IPS-15b (cell line): ENCODE data around the gene CNOT2.

Source experiments
- H3K27me3 ChIP-seq: one replicate; pipeline ENCODE4 v1.6.1; 2013; ENCODE audit warnings: low read length; ENCODE audit not compliant: control insufficient read depth, insufficient read depth
- H3K36me3 ChIP-seq: one replicate; pipeline ENCODE4 v1.6.1; 2013; ENCODE audit warnings: low read length; ENCODE audit not compliant: control insufficient read depth, insufficient read depth
- H3K4me1 ChIP-seq: one replicate; pipeline ENCODE4 v1.6.1; 2013; ENCODE audit warnings: mild to moderate bottlenecking, low read length; ENCODE audit not compliant: control insufficient read depth, insufficient read depth
- H3K4me3 ChIP-seq: one replicate; pipeline ENCODE4 v1.5.1; 2013; ENCODE audit warnings: low read depth, low read length
- H3K9ac ChIP-seq: one replicate; pipeline ENCODE4 v1.6.1; 2013; ENCODE audit warnings: low read depth, mild to moderate bottlenecking, low read length
- H3K9me3 ChIP-seq: one replicate; pipeline ENCODE4 v1.6.1; 2013; ENCODE audit warnings: mild to moderate bottlenecking, low read length; ENCODE audit not compliant: control insufficient read depth, insufficient read depth

Gene CNOT2

DNA sequence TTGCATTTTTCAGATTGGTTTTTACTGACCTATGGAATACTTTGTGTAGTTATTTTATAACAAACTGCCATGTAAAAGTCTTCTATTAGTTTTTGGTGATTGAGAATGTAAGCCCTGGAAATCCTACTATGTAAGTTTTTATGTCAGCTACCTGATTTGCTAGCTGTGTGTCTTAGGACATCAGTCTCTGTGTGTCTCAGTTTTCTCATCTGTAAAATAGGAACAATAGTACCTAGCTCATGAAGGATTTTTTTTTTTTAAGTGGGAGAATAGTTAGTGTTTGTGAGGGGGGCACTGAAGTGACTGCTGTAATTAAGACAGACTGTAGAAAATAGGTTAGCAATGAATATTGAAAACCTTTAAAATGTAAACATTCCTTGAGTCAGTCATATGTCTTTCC lies 70.9 kb downstream of the CNOT2 start:
- no peak overlapping the region for H3K9ac ChIP-seq
- no peak overlapping the region for H3K4me3 ChIP-seq
- no peaks in the 10 kb centered on the region for H3K27me3 ChIP-seq
- no peaks in the 10 kb centered on the region for H3K9me3 ChIP-seq
- no peaks in the 10 kb centered on the region for H3K36me3 ChIP-seq
- H3K4me1 ChIP-seq = no peaks in the 10 kb centered on the region

DNA sequence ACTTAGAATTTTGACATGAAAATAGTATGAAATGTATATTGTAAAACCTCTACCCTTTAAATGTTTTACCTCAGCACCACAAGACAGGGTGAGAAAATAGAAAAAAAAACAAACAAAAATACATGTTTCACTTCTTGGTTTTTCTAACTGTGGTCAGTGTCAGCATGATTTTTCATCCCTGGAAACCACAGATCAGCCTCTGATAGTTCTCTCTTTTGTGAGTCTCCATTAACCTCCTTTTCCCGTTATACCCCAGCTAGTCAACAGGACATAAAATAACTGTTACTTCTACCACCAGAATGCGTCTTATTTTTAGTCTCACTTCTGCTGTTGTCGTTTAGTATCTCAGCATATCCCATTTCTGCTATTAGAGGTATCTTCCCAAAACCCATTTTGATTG lies 74.5 kb downstream of the CNOT2 start:
- no peaks in the 10 kb centered on the region for H3K9me3 ChIP-seq
- H3K4me1 ChIP-seq = no peaks in the 10 kb centered on the region
- H3K4me3 ChIP-seq = no peak overlapping the region
- H3K9ac ChIP-seq = no peak overlapping the region
- H3K27me3 ChIP-seq = no peaks in the 10 kb centered on the region
- no peaks in the 10 kb centered on the region for H3K36me3 ChIP-seq

DNA sequence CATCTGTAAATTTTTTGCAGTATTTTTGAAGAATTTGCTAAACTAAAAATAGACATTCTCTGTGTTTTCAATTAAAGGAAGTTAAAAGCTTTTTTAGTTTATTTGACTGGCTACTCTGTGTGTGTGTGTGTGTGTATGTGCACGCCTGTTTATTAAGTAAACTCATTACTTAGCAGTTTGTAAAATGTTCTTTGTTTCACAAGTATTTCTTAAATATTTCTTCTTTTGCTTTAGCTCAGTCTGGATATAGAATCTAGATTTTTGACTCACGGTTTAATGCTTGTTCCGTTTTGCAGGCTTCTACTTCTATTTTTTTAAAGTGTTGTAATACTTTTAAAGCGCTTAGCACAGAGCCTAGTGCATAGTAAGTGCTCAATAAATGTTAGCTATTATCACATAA lies 76.4 kb downstream of the CNOT2 start:
- H3K27me3 ChIP-seq = no peaks in the 10 kb centered on the region
- H3K9me3 ChIP-seq = no peaks in the 10 kb centered on the region
- H3K4me1 ChIP-seq = no peaks in the 10 kb centered on the region
- no peak overlapping the region for H3K9ac ChIP-seq
- no peaks in the 10 kb centered on the region for H3K36me3 ChIP-seq
- no peak overlapping the region for H3K4me3 ChIP-seq

DNA sequence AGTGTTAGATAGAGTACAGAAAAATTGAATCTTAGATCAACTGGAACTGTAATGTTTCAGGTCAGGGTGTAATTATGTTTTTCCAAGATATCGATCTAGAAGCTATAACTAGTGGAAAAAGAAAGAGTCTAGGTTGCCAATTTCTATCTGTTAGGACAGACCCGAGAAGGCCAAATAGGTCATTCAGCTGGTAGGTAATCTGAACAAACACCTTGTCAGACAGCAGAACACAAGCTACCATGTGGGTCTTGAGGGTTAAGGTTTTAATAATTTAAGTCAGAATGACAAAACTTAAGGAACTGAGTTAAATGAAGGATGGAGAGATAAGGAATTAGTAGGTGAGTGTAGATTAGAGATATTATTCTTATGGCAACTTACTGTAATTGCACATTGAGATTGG lies 78.0 kb downstream of the CNOT2 start:
- no peaks in the 10 kb centered on the region for H3K36me3 ChIP-seq
- H3K4me3 ChIP-seq = no peak overlapping the region
- no peak overlapping the region for H3K9ac ChIP-seq
- no peaks in the 10 kb centered on the region for H3K9me3 ChIP-seq
- no peaks in the 10 kb centered on the region for H3K4me1 ChIP-seq
- H3K27me3 ChIP-seq = no peaks in the 10 kb centered on the region

DNA sequence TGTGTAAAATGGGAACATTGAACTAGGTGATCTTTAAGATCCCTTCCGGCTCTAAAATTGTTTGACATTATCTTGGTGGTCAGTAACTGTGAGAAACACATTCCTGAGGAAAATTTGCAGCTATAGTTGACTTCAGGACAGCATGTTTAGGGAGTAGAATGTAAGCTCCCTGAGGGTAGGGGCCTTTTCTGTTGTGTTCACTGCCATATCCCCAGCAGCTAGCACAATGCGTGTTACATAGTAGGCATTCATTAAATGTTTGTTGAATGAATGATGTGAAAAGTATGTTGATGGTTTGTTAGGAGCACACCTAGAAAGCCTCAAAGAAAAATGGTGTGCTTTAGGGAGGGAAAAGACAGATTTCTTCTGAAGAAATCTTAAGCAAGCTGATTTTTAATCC lies 84.3 kb downstream of the CNOT2 start:
- H3K9ac ChIP-seq = no peak overlapping the region
- no peaks in the 10 kb centered on the region for H3K36me3 ChIP-seq

DNA sequence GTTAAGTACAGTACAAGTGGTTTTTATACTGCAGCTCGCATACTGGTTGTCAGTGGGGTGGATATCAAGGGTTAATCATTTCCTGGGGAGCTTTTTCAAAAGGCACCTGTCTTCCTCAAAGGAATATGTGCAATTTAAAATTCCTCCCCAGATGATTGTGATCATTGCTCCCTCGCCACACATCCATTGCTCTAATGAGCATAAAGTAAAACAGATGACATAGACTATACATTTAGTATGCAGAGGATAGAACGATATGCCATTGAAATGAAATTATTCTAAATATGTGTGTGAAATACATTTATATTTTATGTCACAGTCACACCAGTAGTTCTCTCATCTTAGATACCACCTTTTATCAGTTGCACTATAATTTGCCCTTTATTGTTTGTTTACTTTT lies 86.5 kb downstream of the CNOT2 start:
- H3K27me3 ChIP-seq = no peaks in the 10 kb centered on the region
- H3K4me1 ChIP-seq = peaks cover 4% of the 10 kb centered on the region
- no peaks in the 10 kb centered on the region for H3K9me3 ChIP-seq
- H3K4me3 ChIP-seq = no peak overlapping the region
- H3K9ac ChIP-seq = no peak overlapping the region
- H3K36me3 ChIP-seq = no peaks in the 10 kb centered on the region

More for the DNA sequence above, 84.3 kb downstream of the CNOT2 start:
- peaks cover 2% of the 10 kb centered on the region for H3K4me1 ChIP-seq
- H3K9me3 ChIP-seq = no peaks in the 10 kb centered on the region
- no peak overlapping the region for H3K4me3 ChIP-seq
- H3K27me3 ChIP-seq = no peaks in the 10 kb centered on the region

DNA sequence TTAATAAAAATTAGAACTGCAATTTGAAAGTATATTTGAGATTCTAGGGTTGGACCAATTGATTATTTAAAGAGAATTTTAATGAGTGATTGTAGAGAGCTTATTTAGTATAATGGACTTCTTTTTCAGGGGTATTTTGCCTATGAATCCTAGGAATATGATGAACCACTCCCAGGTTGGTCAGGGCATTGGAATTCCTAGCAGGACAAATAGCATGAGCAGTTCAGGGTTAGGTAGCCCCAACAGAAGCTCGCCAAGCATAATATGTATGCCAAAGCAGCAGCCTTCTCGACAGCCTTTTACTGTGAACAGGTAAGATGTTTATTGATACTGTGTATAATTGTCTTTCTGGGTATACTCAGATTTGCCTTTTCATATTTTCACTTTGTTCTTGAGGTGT lies 86.9 kb downstream of the CNOT2 start:
- H3K9ac ChIP-seq = no peak overlapping the region
- H3K36me3 ChIP-seq = no peaks in the 10 kb centered on the region
- H3K4me1 ChIP-seq = peaks cover 8% of the 10 kb centered on the region
- H3K27me3 ChIP-seq = no peaks in the 10 kb centered on the region
- no peak overlapping the region for H3K4me3 ChIP-seq
- no peaks in the 10 kb centered on the region for H3K9me3 ChIP-seq

DNA sequence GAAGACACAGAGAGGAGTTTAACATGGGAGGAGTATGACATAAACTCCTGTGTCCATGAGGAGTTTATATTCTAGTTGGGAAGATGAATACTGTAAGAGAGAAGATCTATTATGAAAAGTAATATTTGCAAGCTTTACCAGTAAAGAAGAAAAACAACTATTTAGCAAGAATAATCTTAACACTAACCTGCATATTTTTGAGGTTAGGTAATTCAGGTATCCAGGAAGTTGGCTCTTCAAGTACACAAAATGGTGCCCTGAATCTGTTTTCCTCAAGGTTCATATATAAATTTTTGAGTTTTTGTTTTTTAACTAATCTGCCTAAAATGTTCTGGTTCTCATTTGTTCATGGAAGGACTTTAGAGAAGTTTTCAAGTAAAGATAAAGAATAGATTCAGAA lies 89.0 kb downstream of the CNOT2 start:
- no peak overlapping the region for H3K9ac ChIP-seq
- H3K27me3 ChIP-seq = no peaks in the 10 kb centered on the region
- no peak overlapping the region for H3K4me3 ChIP-seq
- no peaks in the 10 kb centered on the region for H3K9me3 ChIP-seq
- H3K4me1 ChIP-seq = peaks cover 8% of the 10 kb centered on the region
- H3K36me3 ChIP-seq = no peaks in the 10 kb centered on the region

DNA sequence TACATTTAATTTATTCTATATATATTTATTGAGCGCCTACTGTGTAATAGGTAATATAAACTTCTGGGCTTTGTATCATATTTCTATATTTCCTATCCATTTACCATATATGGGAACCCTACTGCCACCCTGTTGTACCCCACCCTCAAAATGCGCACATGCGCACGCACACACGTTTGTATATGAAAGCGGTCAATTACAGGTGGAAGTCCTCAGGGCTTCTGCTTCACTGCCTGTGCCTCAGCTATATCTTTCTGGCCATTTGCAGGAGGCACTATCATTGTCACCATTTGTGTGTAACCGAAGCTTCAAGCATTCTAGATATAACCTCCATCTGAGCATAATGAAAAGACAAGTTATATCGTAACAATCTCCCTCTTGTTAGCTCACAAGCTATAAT lies 91.5 kb downstream of the CNOT2 start:
- H3K4me1 ChIP-seq = peaks cover 5% of the 10 kb centered on the region
- H3K36me3 ChIP-seq = peaks cover 7% of the 10 kb centered on the region
- H3K9me3 ChIP-seq = no peaks in the 10 kb centered on the region
- H3K4me3 ChIP-seq = no peak overlapping the region
- H3K27me3 ChIP-seq = no peaks in the 10 kb centered on the region
- no peak overlapping the region for H3K9ac ChIP-seq

DNA sequence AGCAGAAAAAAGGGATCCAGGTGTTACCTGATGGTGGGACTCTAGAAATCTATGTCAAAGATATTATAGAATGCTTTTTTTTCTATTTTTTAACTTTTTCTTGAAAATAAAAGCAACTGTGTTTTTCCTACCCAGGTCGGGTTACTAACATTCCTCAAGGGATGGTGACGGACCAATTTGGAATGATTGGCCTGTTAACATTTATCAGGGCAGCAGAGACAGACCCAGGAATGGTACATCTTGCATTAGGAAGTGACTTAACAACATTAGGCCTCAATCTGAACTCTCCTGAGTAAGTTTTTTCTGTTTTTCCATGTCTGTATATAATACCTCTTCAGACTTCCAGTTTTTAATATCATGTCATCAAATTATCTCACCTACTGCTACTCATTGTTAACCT lies 95.3 kb downstream of the CNOT2 start:
- peaks cover 5% of the 10 kb centered on the region for H3K4me1 ChIP-seq
- no peak overlapping the region for H3K9ac ChIP-seq
- H3K4me3 ChIP-seq = no peak overlapping the region
- no peaks in the 10 kb centered on the region for H3K9me3 ChIP-seq
- H3K27me3 ChIP-seq = no peaks in the 10 kb centered on the region
- H3K36me3 ChIP-seq = peaks cover 10% of the 10 kb centered on the region

DNA sequence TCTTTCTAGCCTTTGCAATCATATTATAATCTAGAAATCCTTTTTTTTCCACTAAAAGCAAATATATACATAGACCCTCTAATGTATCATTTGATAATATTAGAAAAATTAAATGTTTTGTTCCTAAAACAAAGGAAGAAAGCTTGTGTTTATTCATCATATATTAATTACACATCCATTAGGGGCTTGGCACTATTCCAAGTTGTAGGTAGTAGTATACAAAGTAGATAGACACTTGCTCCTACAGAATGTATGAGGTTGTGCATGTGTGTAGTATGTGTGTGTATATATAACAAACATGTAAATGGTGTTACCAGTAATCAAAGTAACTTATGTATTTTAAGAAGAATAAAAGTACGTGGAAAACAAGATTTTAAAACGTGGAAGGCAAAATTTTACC lies 107.8 kb downstream of the CNOT2 start:
- Histone ChIP-seq H3K9me3 (no peaks in the 10 kb centered on the region), H3K27me3 (no peaks in the 10 kb centered on the region), H3K4me3 (no peak overlapping the region), H3K4me1 (no peaks in the 10 kb centered on the region), H3K36me3 (no peaks in the 10 kb centered on the region), H3K9ac (no peak overlapping the region)

DNA sequence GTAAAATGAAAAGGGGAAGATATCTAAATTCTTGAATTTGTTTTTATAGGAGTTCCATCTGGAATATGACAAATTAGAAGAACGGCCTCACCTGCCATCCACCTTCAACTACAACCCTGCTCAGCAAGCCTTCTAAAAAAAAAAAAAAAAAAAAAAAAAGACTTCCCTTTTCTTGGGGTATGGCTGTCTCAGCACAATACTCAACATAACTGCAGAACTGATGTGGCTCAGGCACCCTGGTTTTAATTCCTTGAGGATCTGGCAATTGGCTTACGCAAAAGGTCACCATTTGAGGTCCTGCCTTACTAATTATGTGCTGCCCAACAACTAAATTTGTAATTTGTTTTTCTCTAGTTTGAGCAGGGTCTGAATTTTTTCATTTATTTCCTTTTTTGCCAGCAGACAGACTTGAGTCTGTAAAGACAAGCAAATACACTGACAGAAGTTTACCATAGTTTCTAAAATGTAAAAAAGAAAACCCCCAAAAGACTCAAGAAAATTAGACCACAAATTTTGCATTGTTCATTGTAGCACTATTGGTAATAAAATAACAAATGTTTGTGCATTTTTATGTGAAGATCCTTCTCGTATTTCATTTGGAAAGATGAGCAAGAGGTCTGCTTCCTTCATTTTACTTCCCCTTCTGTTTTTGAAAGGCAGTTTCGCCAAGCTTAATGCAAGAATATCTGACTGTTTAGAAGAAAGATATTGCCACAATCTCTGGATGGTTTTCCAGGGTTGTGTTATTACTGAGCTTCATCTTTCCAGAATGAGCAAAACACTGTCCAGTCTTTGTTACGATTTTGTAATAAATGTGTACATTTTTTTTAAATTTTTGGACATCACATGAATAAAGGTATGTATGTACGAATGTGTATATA lies 110.8 kb downstream of the CNOT2 start:
- Histone ChIP-seq H3K4me3 (no peak overlapping the region), H3K4me1 (no peaks in the 10 kb centered on the region), H3K9ac (no peak overlapping the region), H3K9me3 (no peaks in the 10 kb centered on the region), H3K36me3 (no peaks in the 10 kb centered on the region), H3K27me3 (no peaks in the 10 kb centered on the region)
